ENCODE results near the gene DHCR24. TPM values are rescaled to one million over a fixed set of nuclear protein-coding genes. Genes with fewer than 3 reads are reported as not detected.
A peak's percentile ranks its signal among the peaks of the same experiment; 100 is the strongest.

Gene DHCR24
- total RNA-seq, 1 donor from 2014 or later: 96.4 TPM

- Mint-ChIP-seq H3K4me1 (peaks cover 2% of the 10 kb centered on the region), H3K36me3 (no peaks in the 10 kb centered on the region), H3K27me3 (ENCODE audit: low read depth) (peaks cover 4% of the 10 kb centered on the region), H3K27ac (no peak overlapping the region), H3K4me3 (no peak overlapping the region), H3K9me3 (no peaks in the 10 kb centered on the region)
- no peak for TF ChIP-seq CTCF (IDR thresholded peaks at IDR 0.05; ENCODE audit: unreplicated experiment)
- peak in 1 of 2 experiments; percentile 26 for DNase-seq (ENCODE audit: low spot score in 2 of 2, unreplicated experiment in 2 of 2)
These were observed 74.1 kb downstream of the DHCR24 start for GRCh38 chr1:54812801-54813484.

DNA sequence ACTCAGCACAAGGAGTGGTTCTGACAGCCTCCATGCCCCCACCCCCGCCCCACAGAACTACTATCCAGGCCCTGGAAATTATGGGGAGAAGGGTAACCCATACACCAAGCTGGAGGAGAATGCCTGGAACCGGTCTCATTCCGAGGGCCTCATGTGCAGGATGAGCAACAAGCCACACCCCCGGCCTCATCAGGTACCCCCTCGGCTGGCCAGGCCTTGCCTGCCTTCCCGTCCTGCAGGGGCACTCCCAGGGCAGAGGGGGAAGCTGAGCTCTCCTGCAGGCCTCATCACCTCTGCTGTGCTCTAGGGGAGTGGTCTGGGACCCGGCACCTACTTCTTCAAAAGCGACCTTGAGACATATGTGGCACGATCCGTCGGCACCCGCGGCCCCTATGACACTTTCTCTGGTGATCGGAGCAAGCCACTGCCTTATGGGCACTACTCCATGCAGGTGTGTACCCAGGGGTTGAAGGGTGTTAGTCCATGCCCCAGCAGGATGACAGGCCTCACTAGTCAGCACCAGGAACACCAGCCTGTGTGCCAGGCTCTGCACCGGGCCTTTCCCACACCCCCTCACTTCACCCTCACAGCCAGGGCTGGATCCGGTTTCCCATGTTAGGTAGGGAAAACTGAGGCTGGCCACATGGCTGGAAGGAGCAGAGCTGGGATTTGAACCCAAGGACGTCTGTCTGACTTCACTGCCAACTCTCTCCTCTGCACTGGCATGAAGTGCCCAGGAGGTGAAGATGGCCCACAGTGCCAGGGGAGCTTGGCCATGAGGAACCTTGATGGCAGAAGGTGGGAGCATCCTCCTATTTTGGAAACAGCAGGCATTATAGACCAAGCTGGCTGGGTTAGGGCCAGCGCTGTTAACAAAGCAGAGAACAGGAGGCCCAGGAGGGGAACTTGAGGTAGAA lies 75.0 kb downstream of the DHCR24 start:
- no peak overlapping the region for H3K27ac Mint-ChIP-seq
- H3K27me3 Mint-ChIP-seq (ENCODE audit: low read depth): peaks cover 4% of the 10 kb centered on the region
- peak in 1 of 2 experiments; percentile 36 for DNase-seq (ENCODE audit: low spot score in 2 of 2, unreplicated experiment in 2 of 2)
- TF ChIP-seq CTCF (IDR thresholded peaks at IDR 0.05; ENCODE audit: unreplicated experiment): no peak
- no peaks in the 10 kb centered on the region for H3K36me3 Mint-ChIP-seq
- no peaks in the 10 kb centered on the region for H3K9me3 Mint-ChIP-seq
- no peaks in the 10 kb centered on the region for H3K4me1 Mint-ChIP-seq
- H3K4me3 Mint-ChIP-seq: no peak overlapping the region

DNA sequence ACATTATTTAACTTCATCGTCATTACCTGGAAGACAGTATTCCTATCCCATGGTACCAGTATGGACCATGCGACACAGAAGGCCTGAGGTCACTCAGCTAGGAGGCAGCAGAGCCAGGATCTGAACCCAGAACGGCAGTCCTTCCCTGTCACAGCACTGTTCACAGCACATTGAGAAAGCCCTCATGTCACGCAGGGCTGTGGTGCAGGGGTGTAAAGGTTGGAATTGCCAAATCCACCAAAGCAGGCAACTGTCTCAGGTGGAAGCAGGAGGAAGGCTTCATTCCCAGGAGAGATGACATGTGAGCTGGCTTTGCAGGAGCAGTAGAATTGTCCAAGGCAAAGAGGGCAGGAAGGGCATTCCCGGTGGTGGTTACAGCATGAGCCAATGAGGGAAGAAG lies 75.9 kb downstream of the DHCR24 start:
- no peak for TF ChIP-seq CTCF (IDR thresholded peaks at IDR 0.05; ENCODE audit: unreplicated experiment)
- Mint-ChIP-seq H3K27ac (no peak overlapping the region), H3K9me3 (no peaks in the 10 kb centered on the region), H3K4me3 (no peak overlapping the region), H3K36me3 (no peaks in the 10 kb centered on the region), H3K27me3 (ENCODE audit: low read depth) (peaks cover 2% of the 10 kb centered on the region), H3K4me1 (no peaks in the 10 kb centered on the region)
- peak in 1 of 2 experiments; percentile 26 for DNase-seq (ENCODE audit: low spot score in 2 of 2, unreplicated experiment in 2 of 2)

DNA sequence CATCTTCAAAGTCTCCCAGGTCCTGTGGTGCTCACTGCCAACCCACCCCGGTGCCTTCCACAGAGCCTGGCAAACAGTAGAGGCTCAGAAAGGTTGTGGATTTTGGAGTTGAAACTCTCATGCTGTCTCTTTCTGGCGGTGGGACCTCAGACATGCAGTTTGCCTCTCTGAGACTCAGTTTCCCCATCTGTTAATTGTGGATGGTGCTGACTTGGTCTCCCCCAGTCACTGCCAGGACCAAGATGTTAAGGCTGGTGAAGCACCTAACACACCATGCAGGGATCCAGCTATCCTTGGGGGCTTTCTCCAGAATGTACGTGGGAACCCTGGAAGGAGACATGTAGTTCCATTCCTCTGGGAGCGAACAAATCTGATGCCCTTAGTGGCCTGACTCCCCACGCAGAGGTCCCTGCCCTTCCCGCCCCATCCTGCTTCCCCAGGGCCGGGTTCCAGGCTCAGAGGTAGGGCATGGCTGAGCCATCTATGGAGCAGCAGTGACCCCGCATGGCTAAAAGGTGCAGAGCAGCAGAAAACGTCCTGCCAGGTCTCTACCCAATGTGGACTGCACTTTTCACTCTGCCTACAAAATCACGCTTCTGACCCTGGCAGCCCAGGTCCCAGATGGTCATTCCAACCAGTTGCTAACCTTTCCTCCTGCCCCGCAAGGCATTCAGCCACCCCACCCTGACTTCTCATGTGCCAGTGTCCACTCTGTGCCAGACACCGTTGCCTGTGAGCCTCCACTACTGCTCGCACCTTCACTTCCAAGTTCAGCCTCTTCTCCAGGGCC lies 76.6 kb downstream of the DHCR24 start:
- H3K27ac Mint-ChIP-seq: no peak overlapping the region
- peak in 1 of 2 experiments; percentile 84 for DNase-seq (ENCODE audit: low spot score in 2 of 2, unreplicated experiment in 2 of 2)

More for the DNA sequence above, 76.6 kb downstream of the DHCR24 start:
- Mint-ChIP-seq H3K4me3 (no peak overlapping the region), H3K27me3 (ENCODE audit: low read depth) (peaks cover 2% of the 10 kb centered on the region), H3K4me1 (no peaks in the 10 kb centered on the region), H3K9me3 (no peaks in the 10 kb centered on the region), H3K36me3 (no peaks in the 10 kb centered on the region)
- peak; percentile 65 for TF ChIP-seq CTCF (IDR thresholded peaks at IDR 0.05; ENCODE audit: unreplicated experiment)
